Astrocyte of the spinal cord (primary cell): ENCODE data around the gene FAM3A.
"Not testable (repeated sequence)": the region's sequence is repeated elsewhere in the genome, so short reads cannot be mapped to it uniquely, and the experiment has no call there.

ENCODE experiments used
- DNase-seq: peaks from one replicate; pipeline ENCODE4 v3.0.0; 2011; ENCODE audit warnings: low read depth, low spot score
- H3K4me3 ChIP-seq: 2 replicates; pipeline ENCODE4 v1.5.1; 2011; ENCODE audit warnings: low read depth, mild to moderate bottlenecking, low read length, moderate library complexity
- CTCF ChIP-seq: IDR thresholded peaks from 2 replicates; pipeline ENCODE4 v1.5.1; 2012; ENCODE audit warnings: low read depth, mild to moderate bottlenecking, low read length, inconsistent platforms
- in situ Hi-C: cut with HindIII; loops from 2 replicates; pipeline ENCODE4 v1.10.0; 2017; ENCODE audit warnings: low sequenced_read_pairs

The FAM3A gene

DNA sequence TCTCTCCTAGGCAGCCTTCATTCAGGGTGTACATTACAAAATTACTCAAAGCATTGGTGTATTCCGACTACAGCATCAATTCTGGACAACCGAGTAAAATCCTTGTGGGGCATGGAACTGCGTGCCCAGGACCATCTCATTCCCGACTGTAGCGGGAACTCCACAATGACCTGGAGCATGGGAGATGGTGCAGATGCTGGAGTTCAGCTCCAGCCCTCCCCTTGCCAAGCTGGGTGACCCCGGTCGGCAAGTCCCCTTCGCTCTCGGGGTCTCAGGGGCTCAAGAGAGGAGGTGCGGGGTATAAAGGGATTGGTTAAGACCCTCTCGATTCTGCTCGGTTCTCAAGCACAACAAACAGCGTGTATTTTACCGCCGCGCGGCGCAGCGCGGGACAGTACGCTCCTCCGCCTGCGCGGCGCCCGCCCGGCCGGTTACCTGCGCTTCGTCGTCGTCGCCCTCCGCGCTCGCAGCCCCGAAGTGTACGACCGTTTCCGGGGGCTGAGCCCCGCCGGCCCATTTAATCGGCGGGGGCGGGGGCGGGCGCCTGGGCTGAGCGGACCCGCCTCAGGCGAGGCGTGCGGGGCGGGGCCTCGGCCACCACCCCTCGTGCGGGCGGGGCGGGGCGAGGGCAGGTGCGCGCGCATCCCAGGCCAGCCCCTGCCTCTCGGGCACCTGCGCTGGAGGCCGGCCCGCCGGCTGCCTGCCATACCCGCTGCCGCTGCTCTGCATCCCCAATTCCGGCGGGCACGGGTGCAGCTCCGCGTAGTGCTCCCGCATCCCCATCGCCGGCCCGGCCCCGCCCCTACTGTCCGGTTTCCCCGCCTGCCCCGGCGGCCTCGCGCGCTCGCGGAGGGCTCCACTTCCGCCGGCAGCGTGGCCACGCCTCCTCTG is 30.6 kb upstream of the FAM3A start, which contains the start of gene G6PD:
TSS of gene G6PD (minus strand) at position 493 of the 891 bp plus-strand sequence. CDS start 691 bp downstream, outside the sequence.
- in situ Hi-C loops, result no loop called here
- peak within 1 kb of the TSS; percentile 74 for H3K4me3 ChIP-seq
- TF ChIP-seq CTCF, result no peak
- peak; percentile 66 for DNase-seq

DNA sequence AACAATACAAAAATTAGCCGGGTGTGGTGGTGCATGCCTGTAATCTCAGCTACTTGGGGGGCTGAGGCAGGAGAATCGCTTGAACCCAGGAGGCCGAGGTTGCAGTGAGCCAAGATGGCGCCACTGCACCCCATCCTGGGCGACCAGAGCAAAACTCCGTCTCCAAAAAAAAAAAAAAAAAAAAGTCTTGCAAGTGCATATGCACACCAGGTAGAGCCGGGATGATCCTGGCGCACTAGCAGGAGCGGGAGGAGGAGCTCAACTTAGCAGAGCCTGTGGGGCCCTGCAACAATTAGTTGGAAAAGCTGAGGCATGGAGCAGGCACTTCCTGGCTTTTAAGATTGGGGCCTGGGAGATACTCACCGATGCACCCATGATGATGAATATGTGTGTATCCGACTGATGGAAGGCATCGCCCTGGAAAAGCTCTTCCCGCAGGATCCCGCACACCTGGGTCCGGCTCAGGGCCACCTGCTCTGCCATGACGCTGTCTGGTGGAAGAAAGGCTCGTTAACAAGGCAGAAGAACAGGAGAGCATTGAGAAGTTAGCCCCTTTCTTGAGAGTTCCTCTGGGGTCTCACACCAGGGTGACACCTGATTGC is 29.7 kb upstream of the FAM3A start:
- in situ Hi-C loops, result no loop called here
- no peak for DNase-seq
- peak overlapping the region; percentile 56 for H3K4me3 ChIP-seq
- TF ChIP-seq CTCF, result no peak

DNA sequence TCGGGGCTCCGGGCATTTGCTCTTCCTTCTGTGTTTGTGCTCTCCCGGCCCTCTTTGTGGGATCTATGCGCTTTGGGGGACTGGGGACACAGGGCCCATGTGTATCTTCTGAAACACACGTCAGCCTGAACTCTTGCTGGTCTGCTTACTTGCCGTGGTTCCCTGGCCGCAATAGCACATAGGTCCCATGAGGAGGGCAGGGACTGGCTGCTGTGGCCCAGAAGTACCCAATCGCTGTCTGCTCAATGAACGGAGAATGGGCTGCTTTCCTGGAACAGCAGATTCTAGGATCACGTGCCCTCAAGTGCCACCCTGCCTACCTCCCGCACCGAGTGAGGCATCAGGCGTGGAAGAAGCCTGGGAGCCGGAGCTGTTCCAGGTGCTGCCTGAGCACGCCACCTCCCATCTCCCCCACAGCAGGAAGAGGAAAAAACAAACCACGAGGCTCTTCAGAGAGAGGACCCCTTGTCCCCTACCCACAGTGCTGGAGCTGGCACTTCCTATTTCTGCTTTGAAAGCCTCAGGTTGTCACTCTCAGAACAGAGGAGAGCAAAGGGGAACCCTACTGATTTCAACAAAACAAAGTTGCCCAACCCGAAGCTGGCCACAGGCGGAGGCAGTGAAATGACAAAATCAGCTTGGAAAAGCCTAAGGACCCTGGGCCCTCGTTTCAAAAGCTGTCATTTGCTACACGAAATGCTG is 26.8 kb upstream of the FAM3A start:
- in situ Hi-C loops, result no loop called here
- TF ChIP-seq CTCF, result no peak
- DNase-seq, result no peak
- no peak overlapping the region for H3K4me3 ChIP-seq

- no peak overlapping the region for H3K4me3 ChIP-seq
- in situ Hi-C loops, result no loop called here
- TF ChIP-seq CTCF, result no peak
- DNase-seq, result peak; percentile 92
These were observed 26.1 kb upstream of the FAM3A start for GRCh38 chrX:154541896-154542722.

DNA sequence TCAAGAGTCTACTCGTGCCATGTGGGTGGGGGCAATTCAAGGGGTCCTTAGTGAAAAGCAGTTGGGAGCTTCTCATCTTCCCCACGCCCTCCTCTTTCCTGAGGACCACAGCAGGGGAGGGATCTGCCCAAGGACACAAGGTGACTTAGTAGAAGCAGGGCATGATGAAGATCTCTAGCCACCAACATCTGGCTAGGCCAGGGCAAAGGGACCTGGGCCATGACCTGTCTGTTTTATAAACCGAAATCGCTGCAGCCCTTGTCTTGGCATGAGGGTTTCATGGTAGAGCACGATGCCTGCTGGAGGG is 25.5 kb upstream of the FAM3A start:
- no peak overlapping the region for H3K4me3 ChIP-seq
- TF ChIP-seq CTCF, result no peak
- in situ Hi-C loops, result no loop called here
- no peak for DNase-seq

DNA sequence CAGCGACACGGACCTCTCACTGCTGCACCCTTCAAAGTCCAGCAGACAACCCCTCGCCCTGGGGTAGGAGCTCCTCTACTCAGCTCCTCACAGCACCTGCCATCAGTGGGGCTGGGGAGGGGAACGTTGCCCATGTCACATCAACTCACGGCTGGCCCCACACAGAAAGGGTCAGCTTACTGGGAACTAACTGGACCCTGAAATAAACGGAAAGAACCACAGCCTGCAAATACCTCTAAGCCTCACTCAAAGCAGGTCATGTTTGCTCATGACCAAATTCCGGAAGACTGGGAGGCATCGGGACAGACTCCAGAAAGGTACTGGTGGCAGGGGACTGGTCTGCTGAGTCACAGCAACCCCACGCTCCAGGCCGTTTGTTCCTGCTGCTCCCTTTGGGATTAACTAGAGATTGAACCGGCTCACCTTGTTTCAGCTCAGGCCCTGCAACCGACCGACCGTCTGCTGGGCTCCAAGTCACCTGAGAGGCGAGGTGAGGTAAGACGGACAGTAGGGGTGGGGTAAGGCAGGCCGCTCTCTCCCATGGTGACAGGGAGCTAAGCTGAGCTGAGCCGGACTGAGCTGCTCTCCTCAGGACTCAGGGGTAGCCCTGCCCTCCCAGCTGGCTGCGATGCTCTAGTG is 25.0 kb upstream of the FAM3A start:
- in situ Hi-C loops, result no loop called here
- DNase-seq, result no peak
- TF ChIP-seq CTCF, result no peak
- no peak overlapping the region for H3K4me3 ChIP-seq

DNA sequence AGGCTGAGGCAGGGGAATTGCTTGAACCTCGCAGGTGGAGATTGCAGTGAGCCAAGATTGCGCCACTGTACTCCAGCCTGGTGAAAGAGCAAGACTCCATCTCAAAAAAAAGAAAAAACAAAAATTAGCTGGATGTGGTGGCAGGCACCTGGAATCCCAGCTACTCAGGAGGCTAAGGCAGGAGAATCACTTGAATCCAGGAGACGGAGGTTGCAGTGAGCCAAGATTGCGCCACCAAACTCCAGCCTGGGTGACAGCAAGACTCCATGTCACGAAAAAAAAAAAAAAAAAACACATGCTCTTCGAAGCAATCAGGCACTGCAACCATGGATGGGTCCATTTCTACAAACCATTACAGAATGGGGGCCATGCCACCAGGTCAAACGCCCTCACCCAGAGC is 24.3 kb upstream of the FAM3A start:
- DNase-seq, H3K4me3 ChIP-seq, in situ Hi-C loops: not testable (repeated sequence)
